H54 (cell line): ENCODE data around the gene TTLL11.

Source experiments
- DNase-seq: peaks from one replicate; pipeline ENCODE4 v3.0.0; 2011; ENCODE audit warnings: low spot score, mixed read lengths; ENCODE audit not compliant: insufficient read length
- FAIRE-seq: peaks from 3 replicates; lab custom pipeline; 2011; peaks lifted over from hg19 to GRCh38; lab: Jason Lieb, UNC
- POLR2A ChIP-seq: IDR thresholded peaks from 2 replicates; pipeline ENCODE4 v1.6.1; 2011; ENCODE audit warnings: low read depth, mild to moderate bottlenecking, low read length

Gene TTLL11

GRCh38 chr9:121774715-121775613, 318.1 kb downstream of the TTLL11 start:
- no peak for TF ChIP-seq POLR2A
- DNase-seq (no peak), FAIRE-seq (no peak)

- DNase-seq (no peak), FAIRE-seq (no peak)
- TF ChIP-seq POLR2A = no peak
Measured at GRCh38 chr9:121773954-121774714, 319.0 kb downstream of the TTLL11 start.

GRCh38 chr9:121773286-121773953, 319.7 kb downstream of the TTLL11 start:
- no peak for DNase-seq
- no peak for TF ChIP-seq POLR2A
- FAIRE-seq = no peak

GRCh38 chr9:121772600-121773285, 320.4 kb downstream of the TTLL11 start:
- no peak for DNase-seq
- FAIRE-seq = no peak
- no peak for TF ChIP-seq POLR2A
